Measurements from ENCODE around the gene SRGAP1.
"Not testable (repeated sequence)": the region's sequence is repeated elsewhere in the genome, so short reads cannot be mapped to it uniquely, and the experiment has no call there.

SRGAP1 gene

DNA sequence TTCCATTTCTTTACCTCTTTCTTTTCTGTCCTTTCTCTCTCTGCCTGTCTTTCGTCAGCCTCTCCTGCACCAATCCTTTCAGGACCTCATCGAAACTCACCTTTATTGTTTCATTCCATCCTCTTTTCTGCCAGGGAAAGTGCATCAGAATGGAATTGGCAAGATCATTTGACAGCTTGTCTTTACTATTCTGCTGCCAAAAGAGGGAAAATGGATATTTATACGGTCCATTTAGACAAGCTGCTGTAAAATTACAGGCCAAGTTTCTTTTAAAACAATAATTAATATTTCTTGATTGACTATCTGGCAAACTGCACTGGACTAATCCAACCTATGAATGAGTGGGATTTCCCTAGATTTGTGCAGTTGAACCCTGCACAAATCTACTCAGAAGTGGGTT lies 7.6 kb upstream of the SRGAP1 start:
- TF ChIP-seq, protein P1, sequence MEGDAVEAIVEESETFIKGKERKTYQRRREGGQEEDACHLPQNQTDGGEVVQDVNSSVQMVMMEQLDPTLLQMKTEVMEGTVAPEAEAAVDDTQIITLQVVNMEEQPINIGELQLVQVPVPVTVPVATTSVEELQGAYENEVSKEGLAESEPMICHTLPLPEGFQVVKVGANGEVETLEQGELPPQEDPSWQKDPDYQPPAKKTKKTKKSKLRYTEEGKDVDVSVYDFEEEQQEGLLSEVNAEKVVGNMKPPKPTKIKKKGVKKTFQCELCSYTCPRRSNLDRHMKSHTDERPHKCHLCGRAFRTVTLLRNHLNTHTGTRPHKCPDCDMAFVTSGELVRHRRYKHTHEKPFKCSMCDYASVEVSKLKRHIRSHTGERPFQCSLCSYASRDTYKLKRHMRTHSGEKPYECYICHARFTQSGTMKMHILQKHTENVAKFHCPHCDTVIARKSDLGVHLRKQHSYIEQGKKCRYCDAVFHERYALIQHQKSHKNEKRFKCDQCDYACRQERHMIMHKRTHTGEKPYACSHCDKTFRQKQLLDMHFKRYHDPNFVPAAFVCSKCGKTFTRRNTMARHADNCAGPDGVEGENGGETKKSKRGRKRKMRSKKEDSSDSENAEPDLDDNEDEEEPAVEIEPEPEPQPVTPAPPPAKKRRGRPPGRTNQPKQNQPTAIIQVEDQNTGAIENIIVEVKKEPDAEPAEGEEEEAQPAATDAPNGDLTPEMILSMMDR (IDR thresholded peaks at IDR 0.05; ENCODE audit: insufficient read depth, missing control alignments), result no peak
- FAIRE-seq, result no peak
- no peak for DNase-seq (ENCODE audit: insufficient read length, low spot score)

DNA sequence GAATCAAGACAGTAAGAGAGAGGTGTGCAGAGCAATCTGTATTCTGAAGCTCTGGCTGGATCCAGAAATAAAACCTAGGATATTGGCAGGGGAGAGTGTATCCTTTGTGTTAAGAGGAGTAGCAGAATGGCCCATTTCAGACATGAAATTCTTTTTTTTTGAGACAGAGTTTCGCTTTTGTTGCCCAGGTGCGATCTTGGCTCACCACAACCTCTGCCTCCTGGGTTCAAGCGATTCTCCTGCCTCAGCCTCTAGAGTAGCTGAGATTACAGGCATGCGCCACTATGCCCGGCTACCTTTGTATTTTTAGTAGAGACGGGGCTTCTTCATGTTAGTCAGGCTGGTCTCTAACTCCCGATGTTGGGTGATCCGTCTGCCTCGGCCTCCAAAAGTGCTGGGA lies 6.1 kb upstream of the SRGAP1 start:
- FAIRE-seq (no peak), DNase-seq (ENCODE audit: insufficient read length, low spot score) (no peak)
- TF ChIP-seq, protein P1 (IDR thresholded peaks at IDR 0.05; ENCODE audit: insufficient read depth, missing control alignments), result no peak

DNA sequence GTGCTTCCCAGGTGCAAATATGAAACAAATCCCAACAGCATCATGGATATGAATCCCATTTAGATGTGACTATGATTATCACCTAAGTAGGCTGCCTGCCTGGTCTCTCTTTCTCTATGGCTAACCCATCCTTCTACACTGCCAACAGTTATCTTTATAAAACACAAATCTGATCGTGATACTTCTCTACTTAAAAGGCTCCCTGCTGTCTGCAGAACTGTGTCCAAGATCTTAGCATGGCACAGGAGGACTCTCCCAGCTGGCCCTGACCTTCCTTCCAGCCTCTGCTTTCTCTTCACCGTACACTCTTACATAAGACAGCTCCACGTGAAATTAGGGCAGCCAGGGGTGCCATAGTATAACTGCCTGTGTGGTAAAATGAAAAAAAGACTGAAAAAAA lies 3.5 kb upstream of the SRGAP1 start:
- DNase-seq (ENCODE audit: insufficient read length, low spot score) (no peak), FAIRE-seq (no peak)
- TF ChIP-seq, protein P1 (IDR thresholded peaks at IDR 0.05; ENCODE audit: insufficient read depth, missing control alignments), result no peak

DNA sequence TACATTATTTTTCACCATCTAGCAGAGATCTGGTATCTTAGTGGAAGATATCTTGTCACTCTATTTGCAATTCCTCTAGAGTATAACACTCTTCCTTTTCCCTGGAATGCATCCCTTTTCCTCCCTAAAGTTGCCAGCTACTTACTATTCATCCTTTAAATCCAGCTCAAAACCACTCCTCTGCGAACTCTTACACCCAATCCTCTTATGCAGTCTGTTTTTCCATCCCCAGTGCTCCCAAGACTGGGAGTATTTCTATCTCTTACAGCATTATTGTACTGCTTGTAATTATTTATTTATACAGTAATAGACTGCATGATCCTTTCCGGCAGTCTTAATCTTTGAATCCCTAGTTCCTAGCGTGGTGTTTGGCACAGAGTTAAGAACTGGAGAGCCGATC lies 2.9 kb upstream of the SRGAP1 start:
- TF ChIP-seq, protein P1 (IDR thresholded peaks at IDR 0.05; ENCODE audit: insufficient read depth, missing control alignments), result no peak
- no peak for FAIRE-seq
- DNase-seq (ENCODE audit: insufficient read length, low spot score), result peak; percentile 13

DNA sequence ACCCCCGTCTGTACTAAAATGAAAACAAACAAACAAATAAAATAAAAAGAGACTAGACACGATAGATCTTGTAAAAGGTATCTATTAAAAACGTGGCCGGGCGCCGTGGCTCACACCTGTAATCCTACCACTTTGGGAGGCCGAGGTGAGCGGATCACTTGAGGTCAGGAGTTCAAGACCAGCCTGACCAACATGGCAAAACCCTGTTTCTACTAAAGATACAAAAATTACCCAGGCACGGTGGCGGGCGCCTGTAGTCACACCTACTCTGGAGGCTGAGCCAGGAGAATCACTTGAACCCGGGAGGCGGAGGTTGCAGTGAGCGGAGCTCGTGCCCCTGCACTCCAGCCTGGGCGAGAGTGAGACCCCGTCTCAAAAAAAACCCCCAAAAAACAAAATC lies 1.8 kb upstream of the SRGAP1 start:
- not testable (repeated sequence) for FAIRE-seq; DNase-seq (ENCODE audit: insufficient read length, low spot score)

DNA sequence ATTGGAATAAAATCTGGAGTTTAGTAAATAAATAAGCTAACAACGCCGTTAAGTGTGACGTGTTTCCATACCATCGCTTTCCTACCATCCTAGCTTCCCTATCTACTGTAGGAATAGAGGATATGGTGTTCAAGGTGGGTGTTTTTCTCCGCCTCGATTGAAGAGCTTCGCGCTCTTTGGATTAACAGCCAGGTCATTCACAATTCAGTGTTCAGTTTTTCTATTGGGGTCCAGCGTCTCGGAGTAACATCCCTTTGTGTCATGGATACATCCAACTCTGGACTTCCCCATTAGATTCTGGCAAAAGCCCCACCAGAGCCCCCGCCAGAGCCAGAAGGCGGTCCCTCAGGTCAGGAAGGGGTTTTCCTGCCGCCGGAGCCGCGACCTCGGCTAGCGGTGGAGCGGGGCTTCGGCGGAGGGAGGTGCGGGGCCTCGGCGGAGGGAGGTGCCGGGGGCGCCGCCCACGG lies 1.2 kb upstream of the SRGAP1 start:
- DNase-seq (ENCODE audit: insufficient read length, low spot score) (no peak), FAIRE-seq (no peak)
- TF ChIP-seq, protein P1 (IDR thresholded peaks at IDR 0.05; ENCODE audit: insufficient read depth, missing control alignments), result no peak

DNA sequence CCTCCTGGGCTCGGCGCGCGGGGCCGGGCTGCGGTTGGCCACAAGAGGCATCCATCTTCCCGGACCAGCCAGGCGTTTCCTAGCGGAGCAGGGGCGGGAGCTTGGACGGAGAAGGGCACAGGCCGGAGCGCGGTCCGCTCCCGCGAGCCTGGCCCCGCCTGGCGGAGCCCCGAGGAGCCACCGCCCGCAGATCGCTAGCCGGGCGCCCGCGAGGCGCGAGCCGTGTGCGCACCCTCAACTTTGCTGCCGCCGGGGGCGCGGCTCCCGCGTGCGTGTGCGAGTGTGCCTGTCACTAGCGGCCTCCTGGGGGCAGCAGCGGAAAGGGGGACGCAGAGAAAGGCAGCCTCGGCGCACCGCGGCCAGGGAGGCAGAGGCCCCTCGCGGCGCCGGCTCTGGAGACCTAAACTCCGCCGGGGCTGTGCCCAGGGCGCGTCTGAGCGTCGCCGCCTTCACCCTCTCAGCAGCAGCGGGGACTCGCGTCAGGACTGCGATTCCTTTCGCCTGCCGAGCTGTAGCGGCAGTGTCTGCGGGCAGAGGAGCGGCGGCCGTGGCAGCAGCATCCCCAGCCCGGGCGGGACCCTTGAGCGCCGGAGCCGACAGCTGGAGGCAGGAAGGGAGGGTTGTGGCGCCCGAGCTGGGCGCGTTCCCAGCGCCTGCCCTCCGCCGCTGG lies 644 bp upstream of the SRGAP1 start:
- FAIRE-seq (no peak), DNase-seq (ENCODE audit: insufficient read length, low spot score) (peak; percentile 68)
- TF ChIP-seq, protein P1 (IDR thresholded peaks at IDR 0.05; ENCODE audit: insufficient read depth, missing control alignments), result peak; percentile 90

Data from D721Med (cell line).